ENCODE results near the gene TRMT1. TPM values are rescaled to one million over a fixed set of nuclear protein-coding genes. Genes with fewer than 3 reads are reported as not detected.
A peak's percentile ranks its signal among the peaks of the same experiment; 100 is the strongest.

Gene TRMT1
- polyA plus RNA-seq, 1 donor = 35.5 TPM

DNA sequence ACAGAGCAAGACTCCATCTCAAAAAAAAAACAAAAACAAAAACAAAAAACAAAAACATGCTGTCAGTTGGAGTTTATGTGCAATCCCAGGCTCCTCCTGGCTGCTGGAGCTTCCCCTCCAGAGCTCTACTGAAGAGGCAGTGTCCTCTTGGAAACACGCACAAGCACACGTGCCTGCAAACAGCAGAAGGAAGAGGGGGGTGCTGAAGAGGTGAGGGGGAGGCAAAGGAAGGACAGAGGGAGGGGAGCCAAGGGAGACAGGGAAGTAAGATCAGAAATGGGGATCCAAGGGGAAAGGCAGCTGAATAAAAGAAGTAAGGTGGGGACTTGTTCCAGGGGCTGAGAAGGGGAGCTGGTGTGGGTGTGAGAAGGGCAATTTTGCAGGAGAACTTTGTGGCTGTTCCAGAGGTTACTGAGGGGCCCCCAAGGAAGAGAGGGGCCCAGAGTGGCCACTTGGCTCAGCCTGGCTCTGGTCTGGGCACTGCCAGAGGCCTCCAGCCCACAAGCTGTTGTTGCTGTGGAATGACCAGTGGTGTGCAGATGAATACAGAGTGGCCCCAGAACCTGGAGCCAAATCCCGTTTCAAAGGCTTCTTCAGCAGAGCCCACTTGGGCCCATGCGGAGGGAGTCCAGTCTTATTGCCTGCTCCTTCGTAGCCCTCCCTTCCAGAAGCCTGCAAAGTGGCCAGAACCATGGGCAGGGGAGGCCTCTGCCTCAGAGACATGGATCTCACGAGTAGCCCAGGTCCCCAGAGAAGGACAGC, 48.3 kb downstream of the TRMT1 start:
- Histone ChIP-seq H3K36me3 (ENCODE audit: control insufficient read depth, insufficient read depth, low read length) (no peaks in the 10 kb centered on the region), H3K4me1 (ENCODE audit: control insufficient read depth, insufficient read depth, low read length) (peaks cover 32% of the 10 kb centered on the region), H3K27ac (ENCODE audit: low read length) (no peak overlapping the region), H3K4me3 (ENCODE audit: low read length) (no peak overlapping the region), H3K9me3 (ENCODE audit: control insufficient read depth, low read depth, low read length) (peaks cover 5% of the 10 kb centered on the region), H3K27me3 (ENCODE audit: control insufficient read depth, insufficient read depth, low read length) (peaks cover 2% of the 10 kb centered on the region)
- WGBS (ENCODE audit: insufficient coverage, low lambda C conversion rate) = no CpG with 5 or more reads among the region's 6 CpGs
- DNase-seq = peak; percentile 47 to 62

- no peak overlapping the region for H3K27ac ChIP-seq (ENCODE audit: low read length)
- H3K9me3 ChIP-seq (ENCODE audit: control insufficient read depth, low read depth, low read length) = peaks cover 5% of the 10 kb centered on the region
- no peak overlapping the region for H3K4me3 ChIP-seq (ENCODE audit: low read length)
- H3K4me1 ChIP-seq (ENCODE audit: control insufficient read depth, insufficient read depth, low read length) = peaks cover 32% of the 10 kb centered on the region
- no peaks in the 10 kb centered on the region for H3K36me3 ChIP-seq (ENCODE audit: control insufficient read depth, insufficient read depth, low read length)
- no CpG with 5 or more reads among the region's 17 CpGs for WGBS (ENCODE audit: insufficient coverage, low lambda C conversion rate)
- H3K27me3 ChIP-seq (ENCODE audit: control insufficient read depth, insufficient read depth, low read length) = peaks cover 10% of the 10 kb centered on the region
- DNase-seq = peak; percentile 50 to 76
Observed at GRCh38 chr19:13066933-13067807, 49.4 kb downstream of the TRMT1 start.

GRCh38 chr19:13066226-13066625, 50.3 kb downstream of the TRMT1 start:
- Histone ChIP-seq H3K36me3 (ENCODE audit: control insufficient read depth, insufficient read depth, low read length) (no peaks in the 10 kb centered on the region), H3K9me3 (ENCODE audit: control insufficient read depth, low read depth, low read length) (peaks cover 5% of the 10 kb centered on the region), H3K27me3 (ENCODE audit: control insufficient read depth, insufficient read depth, low read length) (peaks cover 17% of the 10 kb centered on the region), H3K27ac (ENCODE audit: low read length) (no peak overlapping the region), H3K4me3 (ENCODE audit: low read length) (no peak overlapping the region), H3K4me1 (ENCODE audit: control insufficient read depth, insufficient read depth, low read length) (peaks cover 33% of the 10 kb centered on the region)
- no peak for DNase-seq
- no CpG with 5 or more reads among the region's 5 CpGs for WGBS (ENCODE audit: insufficient coverage, low lambda C conversion rate)

- H3K4me3 ChIP-seq (ENCODE audit: low read length) = no peak overlapping the region
- H3K4me1 ChIP-seq (ENCODE audit: control insufficient read depth, insufficient read depth, low read length) = peaks cover 38% of the 10 kb centered on the region
- no peaks in the 10 kb centered on the region for H3K36me3 ChIP-seq (ENCODE audit: control insufficient read depth, insufficient read depth, low read length)
- no peak for DNase-seq
- no peaks in the 10 kb centered on the region for H3K9me3 ChIP-seq (ENCODE audit: control insufficient read depth, low read depth, low read length)
- WGBS (ENCODE audit: insufficient coverage, low lambda C conversion rate) = no CpG with 5 or more reads among the region's 6 CpGs
- no peak overlapping the region for H3K27ac ChIP-seq (ENCODE audit: low read length)
- H3K27me3 ChIP-seq (ENCODE audit: control insufficient read depth, insufficient read depth, low read length) = peaks cover 32% of the 10 kb centered on the region
Observed at GRCh38 chr19:13064092-13064489, 52.4 kb downstream of the TRMT1 start.

- DNase-seq = no peak
- Histone ChIP-seq H3K27ac (ENCODE audit: low read length) (no peak overlapping the region), H3K4me3 (ENCODE audit: low read length) (no peak overlapping the region), H3K4me1 (ENCODE audit: control insufficient read depth, insufficient read depth, low read length) (peaks cover 32% of the 10 kb centered on the region), H3K36me3 (ENCODE audit: control insufficient read depth, insufficient read depth, low read length) (no peaks in the 10 kb centered on the region), H3K9me3 (ENCODE audit: control insufficient read depth, low read depth, low read length) (no peaks in the 10 kb centered on the region), H3K27me3 (ENCODE audit: control insufficient read depth, insufficient read depth, low read length) (peaks cover 37% of the 10 kb centered on the region)
- whole genome bisulfite sequencing (ENCODE audit: insufficient coverage, low lambda C conversion rate) = 0% methylated on average over 1 of the region's 5 CpGs
Observed at GRCh38 chr19:13063461-13064091, 53.0 kb downstream of the TRMT1 start.

DNA sequence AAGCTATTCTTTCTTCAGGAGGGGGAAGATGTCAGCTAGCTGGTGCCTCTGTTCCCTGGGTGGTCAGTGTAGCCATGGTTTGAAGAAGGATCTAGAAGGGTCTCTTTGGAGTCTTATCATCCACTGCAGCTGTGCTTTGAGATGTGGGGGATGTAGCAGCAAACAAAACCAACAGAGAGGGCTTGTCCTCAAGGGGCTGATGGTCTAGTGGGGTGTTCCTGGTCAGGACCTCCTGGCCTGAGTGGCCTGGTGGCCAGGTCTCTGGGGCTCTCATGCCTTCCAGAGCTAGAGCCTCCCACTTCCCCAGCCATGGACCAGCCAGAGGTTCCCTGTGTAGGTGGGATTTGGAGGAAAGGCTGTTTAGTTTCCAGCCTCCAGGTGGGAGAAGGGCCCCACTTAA, 54.2 kb downstream of the TRMT1 start:
- Histone ChIP-seq H3K4me1 (ENCODE audit: control insufficient read depth, insufficient read depth, low read length) (peaks cover 28% of the 10 kb centered on the region), H3K4me3 (ENCODE audit: low read length) (no peak overlapping the region), H3K27ac (ENCODE audit: low read length) (no peak overlapping the region), H3K27me3 (ENCODE audit: control insufficient read depth, insufficient read depth, low read length) (peaks cover 37% of the 10 kb centered on the region), H3K9me3 (ENCODE audit: control insufficient read depth, low read depth, low read length) (no peaks in the 10 kb centered on the region), H3K36me3 (ENCODE audit: control insufficient read depth, insufficient read depth, low read length) (no peaks in the 10 kb centered on the region)
- no peak for DNase-seq

- H3K27me3 ChIP-seq (ENCODE audit: control insufficient read depth, insufficient read depth, low read length) = peaks cover 40% of the 10 kb centered on the region
- DNase-seq = peak; percentile 68 to 76
- H3K36me3 ChIP-seq (ENCODE audit: control insufficient read depth, insufficient read depth, low read length) = no peaks in the 10 kb centered on the region
- peaks cover 32% of the 10 kb centered on the region for H3K4me1 ChIP-seq (ENCODE audit: control insufficient read depth, insufficient read depth, low read length)
- no peak overlapping the region for H3K27ac ChIP-seq (ENCODE audit: low read length)
- WGBS (ENCODE audit: insufficient coverage, low lambda C conversion rate) = no CpG with 5 or more reads among the region's 40 CpGs
- no peaks in the 10 kb centered on the region for H3K9me3 ChIP-seq (ENCODE audit: control insufficient read depth, low read depth, low read length)
- H3K4me3 ChIP-seq (ENCODE audit: low read length) = peak overlapping the region; percentile 25
Observed at GRCh38 chr19:13060964-13061927, 55.3 kb downstream of the TRMT1 start.

GRCh38 chr19:13060233-13060963, 56.1 kb downstream of the TRMT1 start:
- H3K9me3 ChIP-seq (ENCODE audit: control insufficient read depth, low read depth, low read length) = no peaks in the 10 kb centered on the region
- DNase-seq = peak in 1 of 2 donors; percentile 37
- peaks cover 41% of the 10 kb centered on the region for H3K4me1 ChIP-seq (ENCODE audit: control insufficient read depth, insufficient read depth, low read length)
- H3K36me3 ChIP-seq (ENCODE audit: control insufficient read depth, insufficient read depth, low read length) = no peaks in the 10 kb centered on the region
- no peak overlapping the region for H3K4me3 ChIP-seq (ENCODE audit: low read length)
- H3K27ac ChIP-seq (ENCODE audit: low read length) = no peak overlapping the region
- WGBS (ENCODE audit: insufficient coverage, low lambda C conversion rate) = no CpG with 5 or more reads among the region's 19 CpGs
- H3K27me3 ChIP-seq (ENCODE audit: control insufficient read depth, insufficient read depth, low read length) = peaks cover 48% of the 10 kb centered on the region

DNA sequence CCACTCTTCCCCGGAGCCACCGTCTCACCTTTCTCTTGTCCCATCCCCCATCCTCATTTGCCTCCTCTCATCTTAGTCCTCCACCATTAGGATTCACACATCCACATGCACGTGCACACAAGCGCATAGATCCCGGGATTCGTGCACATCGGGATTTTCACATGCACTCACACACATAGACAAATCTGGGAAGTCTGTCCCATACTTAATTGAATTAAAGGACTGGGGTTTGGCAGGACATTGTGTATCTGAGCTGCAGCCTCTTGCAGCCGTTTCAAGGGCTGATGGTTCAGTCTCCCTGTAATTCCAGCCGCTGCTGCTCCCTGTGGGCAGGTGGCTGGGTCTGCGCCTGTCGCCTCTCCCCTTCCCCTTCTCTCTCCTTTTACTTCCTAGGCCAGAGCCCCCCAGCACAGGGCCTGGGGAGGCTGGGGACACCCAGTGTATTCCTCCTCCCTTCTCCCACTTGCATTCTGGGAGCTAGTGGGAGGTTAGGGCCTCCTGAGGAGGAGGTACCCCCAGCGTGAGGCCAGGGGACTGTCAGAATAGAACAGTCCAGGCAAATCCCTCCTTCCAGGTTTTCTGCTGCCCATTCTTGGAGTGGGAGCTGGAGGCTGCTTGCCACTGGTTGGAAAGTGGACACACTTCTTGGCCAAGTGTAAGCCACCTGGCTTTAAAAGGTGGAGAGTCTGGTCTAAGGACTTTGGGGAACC, 57.4 kb downstream of the TRMT1 start:
- H3K36me3 ChIP-seq (ENCODE audit: control insufficient read depth, insufficient read depth, low read length) = no peaks in the 10 kb centered on the region
- WGBS (ENCODE audit: insufficient coverage, low lambda C conversion rate) = no CpG with 5 or more reads among the region's 12 CpGs
- no peaks in the 10 kb centered on the region for H3K9me3 ChIP-seq (ENCODE audit: control insufficient read depth, low read depth, low read length)
- no peak overlapping the region for H3K4me3 ChIP-seq (ENCODE audit: low read length)
- H3K27me3 ChIP-seq (ENCODE audit: control insufficient read depth, insufficient read depth, low read length) = peaks cover 53% of the 10 kb centered on the region
- DNase-seq = no peak
- H3K27ac ChIP-seq (ENCODE audit: low read length) = no peak overlapping the region
- peaks cover 54% of the 10 kb centered on the region for H3K4me1 ChIP-seq (ENCODE audit: control insufficient read depth, insufficient read depth, low read length)
